Measurements from ENCODE around the gene LRMDA.

- TF ChIP-seq, protein P1, sequence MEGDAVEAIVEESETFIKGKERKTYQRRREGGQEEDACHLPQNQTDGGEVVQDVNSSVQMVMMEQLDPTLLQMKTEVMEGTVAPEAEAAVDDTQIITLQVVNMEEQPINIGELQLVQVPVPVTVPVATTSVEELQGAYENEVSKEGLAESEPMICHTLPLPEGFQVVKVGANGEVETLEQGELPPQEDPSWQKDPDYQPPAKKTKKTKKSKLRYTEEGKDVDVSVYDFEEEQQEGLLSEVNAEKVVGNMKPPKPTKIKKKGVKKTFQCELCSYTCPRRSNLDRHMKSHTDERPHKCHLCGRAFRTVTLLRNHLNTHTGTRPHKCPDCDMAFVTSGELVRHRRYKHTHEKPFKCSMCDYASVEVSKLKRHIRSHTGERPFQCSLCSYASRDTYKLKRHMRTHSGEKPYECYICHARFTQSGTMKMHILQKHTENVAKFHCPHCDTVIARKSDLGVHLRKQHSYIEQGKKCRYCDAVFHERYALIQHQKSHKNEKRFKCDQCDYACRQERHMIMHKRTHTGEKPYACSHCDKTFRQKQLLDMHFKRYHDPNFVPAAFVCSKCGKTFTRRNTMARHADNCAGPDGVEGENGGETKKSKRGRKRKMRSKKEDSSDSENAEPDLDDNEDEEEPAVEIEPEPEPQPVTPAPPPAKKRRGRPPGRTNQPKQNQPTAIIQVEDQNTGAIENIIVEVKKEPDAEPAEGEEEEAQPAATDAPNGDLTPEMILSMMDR (IDR thresholded peaks at IDR 0.05; ENCODE audit: insufficient read depth, low read length, poor library complexity, severe bottlenecking): peak; percentile 84
- TF ChIP-seq EZH2phosphoT487 (conservative IDR thresholded peaks at IDR 0.05; ENCODE audit: low read length): no peak
Observed at GRCh38 chr10:76036111-76036940, 604.9 kb downstream of the LRMDA start.

Data from SU-DHL-6 (cell line).